NCI-H1092 treated with DMSO at 0.1 percent for 48 hours (cell line): Measurements from ENCODE around the gene HNRNPM.
A peak's percentile ranks its signal among the peaks of the same experiment; 100 is the strongest.
"Not testable (repeated sequence)": the region's sequence is repeated elsewhere in the genome, so short reads cannot be mapped to it uniquely, and the experiment has no call there.

ENCODE experiments used
- DNase-seq: peaks from one replicate; lab custom pipeline; 2025; lab: John Stamatoyannopoulos, UW

The HNRNPM gene, protein sequence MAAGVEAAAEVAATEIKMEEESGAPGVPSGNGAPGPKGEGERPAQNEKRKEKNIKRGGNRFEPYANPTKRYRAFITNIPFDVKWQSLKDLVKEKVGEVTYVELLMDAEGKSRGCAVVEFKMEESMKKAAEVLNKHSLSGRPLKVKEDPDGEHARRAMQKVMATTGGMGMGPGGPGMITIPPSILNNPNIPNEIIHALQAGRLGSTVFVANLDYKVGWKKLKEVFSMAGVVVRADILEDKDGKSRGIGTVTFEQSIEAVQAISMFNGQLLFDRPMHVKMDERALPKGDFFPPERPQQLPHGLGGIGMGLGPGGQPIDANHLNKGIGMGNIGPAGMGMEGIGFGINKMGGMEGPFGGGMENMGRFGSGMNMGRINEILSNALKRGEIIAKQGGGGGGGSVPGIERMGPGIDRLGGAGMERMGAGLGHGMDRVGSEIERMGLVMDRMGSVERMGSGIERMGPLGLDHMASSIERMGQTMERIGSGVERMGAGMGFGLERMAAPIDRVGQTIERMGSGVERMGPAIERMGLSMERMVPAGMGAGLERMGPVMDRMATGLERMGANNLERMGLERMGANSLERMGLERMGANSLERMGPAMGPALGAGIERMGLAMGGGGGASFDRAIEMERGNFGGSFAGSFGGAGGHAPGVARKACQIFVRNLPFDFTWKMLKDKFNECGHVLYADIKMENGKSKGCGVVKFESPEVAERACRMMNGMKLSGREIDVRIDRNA

DNA sequence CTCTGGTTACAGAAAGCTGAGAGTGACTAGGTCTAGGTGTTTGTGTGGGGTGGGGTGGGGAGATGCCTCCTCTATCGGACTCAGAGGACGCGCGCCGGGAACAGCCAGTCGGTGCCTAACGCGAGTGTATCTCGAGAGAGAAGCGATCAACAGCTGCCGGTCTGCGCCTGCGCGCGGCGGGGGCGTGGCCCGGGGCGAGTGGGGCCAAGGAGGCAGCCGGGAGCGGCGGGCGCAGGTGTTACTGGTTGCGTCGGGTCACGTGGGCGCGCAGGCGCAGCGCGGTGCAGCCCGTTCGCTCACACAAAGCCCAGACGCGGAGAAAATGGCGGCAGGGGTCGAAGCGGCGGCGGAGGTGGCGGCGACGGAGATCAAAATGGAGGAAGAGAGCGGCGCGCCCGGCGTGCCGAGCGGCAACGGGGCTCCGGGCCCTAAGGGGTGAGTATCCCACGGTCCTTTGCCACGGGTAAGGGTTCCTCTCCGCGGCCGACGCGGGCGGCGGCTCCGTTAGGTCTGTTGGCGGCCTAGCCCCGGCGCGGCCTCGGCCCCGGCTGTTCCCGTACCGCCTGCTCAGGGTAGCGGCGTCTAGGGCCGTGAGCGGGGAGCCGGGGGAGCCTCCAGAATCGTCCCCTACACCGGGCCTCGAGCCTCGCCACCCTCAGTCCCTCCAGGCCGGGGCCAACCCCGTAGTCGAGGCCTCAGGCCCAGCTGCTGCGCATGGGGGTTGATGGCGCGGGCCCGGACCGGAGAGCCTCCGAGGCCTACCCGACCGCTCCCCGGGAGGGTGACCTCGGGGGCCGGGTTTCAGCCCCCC, at the start of gene HNRNPM:
Gene HNRNPM, plus strand, starts transcription at position 299 of the 811 bp plus-strand sequence. Its CDS starts 24 bp downstream, at position 323.
- DNase-seq, result peak; percentile 98

DNA sequence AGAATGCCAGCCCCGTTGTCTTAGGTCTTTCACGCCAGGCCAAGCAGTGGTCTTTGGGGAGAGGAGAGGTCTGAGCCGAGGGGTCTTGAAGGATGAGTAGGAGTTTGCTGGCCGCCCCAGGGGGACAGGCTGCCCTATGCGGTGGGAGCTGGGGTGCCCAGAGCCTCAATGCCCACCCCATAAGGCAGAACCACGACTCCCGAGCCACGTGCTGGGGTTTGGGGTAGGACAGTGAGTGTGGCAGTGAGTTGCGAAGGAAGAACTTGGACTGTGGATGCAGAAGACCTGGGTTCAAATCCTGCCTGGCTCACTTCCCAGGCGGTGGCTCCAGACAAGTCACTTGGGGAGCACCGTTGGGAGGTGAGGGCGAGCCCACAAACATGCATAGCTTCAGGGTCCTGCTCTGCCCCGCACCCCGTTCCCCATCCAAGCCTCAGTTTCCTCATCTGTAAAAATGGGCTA, 49.1 kb upstream of the HNRNPM start:
- no peak for DNase-seq

DNA sequence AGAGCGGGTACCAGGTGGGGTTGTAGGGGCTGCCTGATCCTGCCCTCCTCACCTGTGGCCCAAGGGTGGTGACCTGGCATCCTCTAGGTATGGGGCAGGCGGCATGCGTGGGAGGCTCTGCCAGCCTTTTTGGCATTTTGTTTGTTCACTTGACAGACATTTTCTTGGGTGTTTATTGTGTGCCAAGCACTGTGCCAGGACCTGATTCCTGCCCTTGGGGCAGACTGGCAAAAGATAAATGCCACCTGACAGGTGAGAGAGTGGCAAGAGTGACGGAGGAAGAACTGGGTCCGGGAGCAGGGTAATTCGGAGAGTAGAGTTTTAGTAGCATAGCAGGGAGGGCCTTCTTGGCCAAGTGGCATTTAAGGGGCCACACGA, 48.6 kb upstream of the HNRNPM start:
- no peak for DNase-seq

DNA sequence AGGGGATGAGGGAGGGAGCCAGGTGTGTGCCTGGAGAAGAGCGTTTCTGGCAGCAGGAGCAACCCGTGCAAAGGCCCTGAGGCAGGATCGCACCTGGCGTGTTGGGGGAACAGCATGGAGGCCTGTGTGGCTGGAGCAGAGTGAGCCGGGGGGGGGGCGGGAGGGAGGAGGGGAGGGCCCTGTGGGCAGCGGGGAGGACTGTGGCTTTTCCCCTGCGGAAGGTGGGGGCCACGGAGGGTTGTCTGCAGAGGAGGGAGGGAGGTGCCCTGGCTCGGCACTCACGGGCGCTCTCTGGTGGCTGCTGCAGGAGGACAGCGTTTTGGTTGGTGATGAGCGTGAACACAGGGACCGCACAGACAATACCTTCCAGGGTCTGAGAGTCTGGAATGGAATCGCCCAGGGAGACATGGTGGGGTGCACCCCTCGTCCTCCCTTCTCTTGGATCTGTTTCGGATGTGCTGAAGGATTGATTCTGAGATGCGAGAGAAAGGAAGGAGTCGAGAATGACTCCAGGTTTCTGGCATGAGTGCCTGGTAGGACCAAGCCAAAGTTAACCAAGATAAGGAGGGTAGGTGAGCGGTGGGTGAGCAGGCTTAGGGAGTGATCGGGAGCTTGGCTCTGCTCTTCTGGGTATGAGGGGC, 48.1 kb upstream of the HNRNPM start:
- DNase-seq, result no peak

DNA sequence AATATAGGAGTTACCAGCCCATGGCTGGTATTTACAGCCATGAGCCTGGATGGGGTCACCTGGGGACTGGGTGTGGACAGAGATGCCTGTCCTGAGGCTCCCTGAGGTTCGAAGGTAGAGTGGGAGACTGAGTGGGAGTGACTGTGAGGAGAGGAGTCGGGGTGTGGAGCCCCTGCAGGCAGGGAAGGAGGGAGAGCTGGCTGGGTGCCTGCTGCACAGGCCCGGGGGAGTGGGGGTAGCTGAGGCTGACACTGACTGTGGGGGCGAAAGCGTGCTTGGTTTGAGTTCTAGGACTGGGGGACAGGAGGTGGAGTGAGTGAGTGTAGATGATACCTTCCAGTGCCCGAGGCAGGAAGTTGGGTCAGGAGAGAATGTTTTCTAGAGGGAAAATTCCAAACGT, 47.5 kb upstream of the HNRNPM start:
- DNase-seq, result no peak

DNA sequence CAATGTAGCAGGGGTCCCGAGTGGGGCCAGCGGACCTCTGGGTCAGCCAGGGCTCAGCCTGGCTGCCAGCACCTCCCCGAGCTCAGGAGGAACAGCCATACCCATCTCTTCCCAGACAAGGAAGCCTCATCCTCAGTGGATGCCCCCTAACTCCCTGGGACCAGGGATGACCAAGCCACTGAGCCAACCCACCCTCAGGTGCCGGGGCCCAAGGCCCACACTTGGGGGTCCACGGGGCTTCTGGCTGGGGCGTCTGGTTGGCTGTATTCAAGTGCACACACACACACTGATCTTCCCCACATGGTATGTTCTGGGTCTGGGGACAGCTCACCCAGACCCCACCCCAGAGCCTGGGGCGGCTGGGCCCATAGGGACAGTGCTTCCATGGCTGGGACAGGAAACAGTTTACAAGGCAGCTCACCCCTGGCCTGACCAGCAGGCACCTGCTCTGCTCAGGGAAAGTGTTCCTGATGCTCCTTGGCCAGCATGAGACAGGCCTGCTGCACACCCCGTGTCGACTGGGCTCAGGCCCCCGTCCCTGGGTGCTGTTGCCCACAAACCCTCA, 46.9 kb upstream of the HNRNPM start:
- no peak for DNase-seq

DNA sequence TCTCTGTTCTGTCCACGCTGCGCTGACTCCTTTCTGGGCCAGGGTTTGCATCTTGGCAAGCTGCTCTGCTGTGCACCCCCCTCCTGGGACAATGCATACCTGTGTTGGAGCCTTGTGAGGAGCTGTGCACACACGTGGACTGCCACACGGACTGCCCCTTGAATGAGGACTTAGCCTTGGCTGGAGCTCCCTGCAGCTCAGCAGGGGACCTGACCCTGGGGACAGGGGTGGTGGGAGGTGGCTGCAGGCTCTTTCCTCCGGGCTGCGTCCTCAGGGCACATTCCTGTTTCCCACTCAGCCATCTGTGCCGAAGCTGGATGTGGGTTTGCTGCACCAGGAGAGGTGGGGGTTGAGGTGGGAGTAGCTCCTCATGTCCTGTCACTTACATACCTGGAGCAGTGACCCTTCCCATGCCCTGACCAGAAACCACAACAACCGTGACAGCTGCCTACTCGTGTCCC, 46.4 kb upstream of the HNRNPM start:
- DNase-seq, result no peak

DNA sequence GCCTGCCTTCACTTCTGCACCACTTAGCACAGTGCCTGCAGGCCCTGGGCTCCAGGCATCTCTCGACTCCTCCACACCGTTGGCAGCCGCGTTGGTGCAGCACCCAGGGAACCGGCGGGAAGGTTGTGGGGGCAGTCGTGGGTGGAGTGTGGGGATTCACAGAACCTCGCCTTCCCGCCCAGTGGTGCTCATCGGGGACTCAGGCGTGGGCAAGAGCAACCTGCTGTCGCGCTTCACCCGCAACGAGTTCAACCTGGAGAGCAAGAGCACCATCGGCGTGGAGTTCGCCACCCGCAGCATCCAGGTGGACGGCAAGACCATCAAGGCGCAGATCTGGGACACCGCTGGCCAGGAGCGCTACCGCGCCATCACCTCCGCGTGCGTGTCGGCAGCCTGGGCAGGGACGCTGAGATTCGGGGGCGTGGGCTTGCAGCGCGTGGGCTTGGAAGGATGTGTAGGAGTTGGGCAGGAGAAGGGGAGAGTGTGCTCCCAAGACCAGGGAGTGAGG, 45.0 kb upstream of the HNRNPM start:
- DNase-seq, result no peak

DNA sequence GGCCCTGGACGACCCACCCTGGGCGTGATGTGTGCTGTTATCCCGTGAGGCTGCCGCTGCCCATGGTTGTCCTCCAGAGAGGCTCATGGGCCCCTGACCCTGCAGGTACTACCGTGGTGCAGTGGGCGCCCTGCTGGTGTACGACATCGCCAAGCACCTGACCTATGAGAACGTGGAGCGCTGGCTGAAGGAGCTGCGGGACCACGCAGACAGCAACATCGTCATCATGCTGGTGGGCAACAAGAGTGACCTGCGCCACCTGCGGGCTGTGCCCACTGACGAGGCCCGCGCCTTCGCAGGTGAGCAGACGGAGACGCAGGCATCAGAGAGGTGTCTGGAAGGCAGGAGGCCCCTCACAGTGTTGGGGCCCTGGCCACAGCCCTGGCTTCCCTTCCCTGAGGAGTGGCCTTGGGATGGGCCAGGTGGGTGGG, 42.8 kb upstream of the HNRNPM start:
- no peak for DNase-seq

DNA sequence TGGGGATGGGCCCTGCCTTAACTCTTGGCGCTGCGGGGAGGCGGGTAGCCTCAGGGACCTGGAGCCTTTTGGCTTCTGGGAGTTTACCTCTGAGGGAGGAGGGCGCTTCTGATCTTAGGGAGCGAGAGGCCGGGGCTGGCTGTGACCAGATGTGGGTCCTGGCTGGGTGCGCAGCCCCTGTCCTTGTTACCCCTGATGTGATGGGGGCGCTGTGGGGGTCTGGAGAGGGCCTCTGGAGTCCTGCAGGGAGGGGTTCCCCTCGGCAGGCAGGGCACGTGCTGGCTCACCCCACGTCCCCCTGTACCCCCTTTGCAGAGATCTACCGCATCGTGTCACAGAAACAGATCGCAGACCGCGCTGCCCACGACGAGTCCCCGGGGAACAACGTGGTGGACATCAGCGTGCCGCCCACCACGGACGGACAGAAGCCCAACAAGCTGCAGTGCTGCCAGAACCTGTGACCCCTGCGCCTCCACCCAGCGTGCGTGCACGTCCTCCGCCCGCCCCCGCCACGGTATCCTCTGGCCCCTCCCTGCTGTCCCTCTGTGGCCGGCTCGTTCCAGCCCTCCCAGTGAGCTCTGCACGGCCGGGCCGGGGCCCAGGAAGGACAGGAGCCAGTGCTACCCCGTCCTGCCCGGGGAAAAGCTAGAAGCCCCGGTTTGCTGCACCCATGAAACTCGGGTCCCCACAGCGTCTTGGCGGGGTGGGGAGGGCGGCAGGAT, 41.5 kb upstream of the HNRNPM start:
- no peak for DNase-seq

DNA sequence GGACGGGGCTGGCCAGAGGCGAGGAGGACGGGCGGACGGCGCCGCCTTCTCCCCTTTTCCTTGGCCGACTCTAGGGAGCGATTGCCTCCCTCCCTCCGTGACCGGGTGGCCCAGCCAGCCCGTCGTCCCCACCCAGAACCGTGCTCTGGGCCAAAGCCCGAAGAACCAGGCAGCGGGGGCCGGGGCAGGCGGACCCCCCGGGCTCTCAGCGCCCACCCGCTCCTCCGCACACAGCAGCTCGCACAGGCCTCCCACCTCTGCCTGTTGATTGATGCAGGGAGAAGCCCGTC, 41.0 kb upstream of the HNRNPM start:
- no peak for DNase-seq

DNA sequence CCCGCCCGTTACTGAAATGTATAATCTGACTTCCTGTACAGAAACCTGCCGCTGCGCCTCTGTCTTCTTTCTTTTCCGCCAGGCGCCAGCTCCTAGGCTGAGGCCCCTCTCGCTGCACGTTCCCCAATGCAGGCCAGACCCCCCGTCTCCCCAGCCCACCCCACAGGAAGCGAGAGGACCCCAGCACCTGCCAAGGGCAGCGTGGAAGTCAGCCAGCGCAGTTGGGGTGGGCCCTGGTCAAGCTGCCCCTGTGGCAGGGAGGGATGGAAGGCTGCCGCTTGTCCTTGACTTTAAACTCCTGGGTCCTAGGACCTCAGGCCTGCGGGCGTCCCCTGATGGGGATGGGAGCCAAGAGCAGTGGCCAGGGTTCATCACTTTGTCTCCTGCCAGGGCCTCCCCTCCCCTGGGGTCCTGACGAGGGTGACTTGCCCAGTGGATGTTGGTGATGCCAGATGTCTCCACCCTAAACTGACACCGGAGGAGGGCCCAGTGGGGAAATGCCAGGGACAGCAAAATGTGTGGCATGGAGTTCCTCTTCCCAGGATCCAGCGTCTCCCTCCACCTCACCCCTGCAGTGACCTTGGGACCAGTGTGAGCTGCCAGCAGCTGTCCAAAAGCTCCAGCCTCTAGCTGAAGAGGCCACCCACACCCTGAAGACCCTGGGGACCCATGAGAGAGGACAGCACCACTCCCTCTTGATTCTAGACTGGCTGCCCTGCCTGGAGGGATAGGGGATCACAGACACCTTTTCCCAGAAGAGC, 40.2 kb upstream of the HNRNPM start:
- no peak for DNase-seq

DNA sequence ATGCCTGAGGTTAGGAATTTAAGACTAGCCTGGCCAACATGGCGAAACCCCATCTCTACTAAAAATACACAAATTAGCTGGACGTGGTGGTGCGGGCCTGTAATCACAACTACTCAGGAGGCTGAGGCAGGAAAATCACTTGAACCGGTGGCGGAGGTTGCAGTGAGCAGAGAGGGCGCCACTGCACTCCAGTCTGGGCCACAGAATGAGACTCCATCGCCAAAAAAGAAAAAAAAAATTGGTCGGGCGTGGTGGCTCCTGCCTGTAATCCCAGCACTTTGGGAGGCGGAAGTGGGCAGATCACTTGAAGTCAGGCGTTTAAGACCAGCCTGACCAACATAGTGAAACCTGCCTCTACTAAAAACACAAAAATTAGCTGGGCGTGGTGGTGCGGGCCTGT, 34.1 kb upstream of the HNRNPM start:
- DNase-seq, result not testable (repeated sequence)

DNA sequence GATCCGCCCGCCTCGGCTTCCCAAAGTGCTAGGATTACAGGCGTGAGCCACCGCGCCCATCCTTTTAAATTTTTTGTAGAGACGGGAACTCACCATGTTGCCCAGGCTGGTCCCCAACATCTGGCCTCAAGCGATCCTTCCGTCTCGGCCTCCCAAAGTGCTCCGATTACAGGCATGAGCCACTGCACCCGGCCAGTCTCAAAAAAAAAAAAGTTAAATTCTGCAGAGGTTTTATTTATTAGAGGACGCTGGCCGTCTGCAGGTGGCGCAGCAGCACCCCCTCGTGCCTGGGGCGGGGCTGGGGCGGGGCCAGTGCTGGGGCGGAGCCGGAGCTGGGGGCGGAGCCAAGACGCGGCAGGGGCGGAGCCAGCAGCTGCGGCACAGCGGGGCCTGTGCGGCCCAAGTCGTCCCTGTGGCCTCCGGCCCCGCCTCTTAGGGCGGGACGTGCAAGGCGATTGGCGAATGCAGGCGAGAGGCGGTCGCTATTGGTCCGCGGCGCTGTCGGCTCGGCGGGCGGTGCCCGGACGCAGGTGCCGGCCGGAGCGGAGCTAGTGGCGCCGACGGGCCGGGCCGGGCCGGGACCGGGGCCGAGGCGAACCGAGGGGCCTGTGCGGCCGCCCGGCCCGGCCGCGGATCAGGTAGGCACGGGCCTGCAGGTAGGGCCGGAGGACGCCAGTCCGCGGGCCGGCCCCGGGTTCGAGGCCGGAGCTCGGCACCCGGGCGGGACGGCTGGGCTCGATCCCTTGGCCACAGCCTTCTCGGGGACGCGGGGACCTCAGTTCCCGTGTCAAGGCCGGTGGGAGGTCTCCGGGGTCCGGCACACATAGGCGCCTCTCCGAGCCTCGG, 31.8 kb upstream of the HNRNPM start, which contains the start of gene MARCHF2:
Gene MARCHF2, plus strand, starts transcription at position 523 of the 846 bp plus-strand sequence. CDS start 8,536 bp downstream, outside the sequence.
- DNase-seq, result peak; percentile 89

DNA sequence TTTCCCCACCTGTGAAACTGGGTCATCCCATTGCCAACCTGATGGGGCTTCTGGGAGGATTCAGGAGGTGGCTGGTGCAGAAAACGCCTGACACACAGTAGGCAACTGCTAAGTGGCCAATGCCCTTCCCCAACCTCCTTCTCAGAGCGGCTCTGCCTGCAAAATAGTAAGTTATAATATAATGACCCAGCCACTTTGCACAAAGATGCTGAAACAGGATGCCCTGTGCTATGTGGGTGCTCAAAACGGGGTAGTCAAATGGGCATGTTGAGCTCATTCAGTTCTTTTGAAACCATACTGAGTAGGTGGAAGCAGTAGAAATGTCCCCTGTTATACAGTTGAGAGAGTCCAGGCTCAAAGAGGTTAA, 31.2 kb upstream of the HNRNPM start:
- DNase-seq, result no peak

DNA sequence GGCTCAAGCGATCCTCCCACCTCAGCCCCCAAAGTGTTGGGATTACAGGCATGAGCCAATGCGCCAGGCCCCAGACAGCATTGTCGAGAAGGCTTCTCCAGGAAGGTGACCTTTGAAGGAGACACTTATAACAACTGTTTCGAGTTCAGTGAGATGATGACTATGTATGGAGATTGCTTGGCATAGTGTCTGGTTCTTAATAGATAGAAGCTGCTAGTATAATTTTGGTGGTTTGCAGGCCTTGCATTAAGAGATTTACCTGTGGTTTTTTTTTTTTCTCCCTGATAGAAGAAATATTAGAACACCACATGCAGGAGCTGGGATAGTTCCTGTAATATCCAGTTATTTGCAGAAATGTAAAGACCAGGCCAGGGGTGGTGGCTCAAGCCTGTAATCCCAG, 28.0 kb upstream of the HNRNPM start:
- no peak for DNase-seq

DNA sequence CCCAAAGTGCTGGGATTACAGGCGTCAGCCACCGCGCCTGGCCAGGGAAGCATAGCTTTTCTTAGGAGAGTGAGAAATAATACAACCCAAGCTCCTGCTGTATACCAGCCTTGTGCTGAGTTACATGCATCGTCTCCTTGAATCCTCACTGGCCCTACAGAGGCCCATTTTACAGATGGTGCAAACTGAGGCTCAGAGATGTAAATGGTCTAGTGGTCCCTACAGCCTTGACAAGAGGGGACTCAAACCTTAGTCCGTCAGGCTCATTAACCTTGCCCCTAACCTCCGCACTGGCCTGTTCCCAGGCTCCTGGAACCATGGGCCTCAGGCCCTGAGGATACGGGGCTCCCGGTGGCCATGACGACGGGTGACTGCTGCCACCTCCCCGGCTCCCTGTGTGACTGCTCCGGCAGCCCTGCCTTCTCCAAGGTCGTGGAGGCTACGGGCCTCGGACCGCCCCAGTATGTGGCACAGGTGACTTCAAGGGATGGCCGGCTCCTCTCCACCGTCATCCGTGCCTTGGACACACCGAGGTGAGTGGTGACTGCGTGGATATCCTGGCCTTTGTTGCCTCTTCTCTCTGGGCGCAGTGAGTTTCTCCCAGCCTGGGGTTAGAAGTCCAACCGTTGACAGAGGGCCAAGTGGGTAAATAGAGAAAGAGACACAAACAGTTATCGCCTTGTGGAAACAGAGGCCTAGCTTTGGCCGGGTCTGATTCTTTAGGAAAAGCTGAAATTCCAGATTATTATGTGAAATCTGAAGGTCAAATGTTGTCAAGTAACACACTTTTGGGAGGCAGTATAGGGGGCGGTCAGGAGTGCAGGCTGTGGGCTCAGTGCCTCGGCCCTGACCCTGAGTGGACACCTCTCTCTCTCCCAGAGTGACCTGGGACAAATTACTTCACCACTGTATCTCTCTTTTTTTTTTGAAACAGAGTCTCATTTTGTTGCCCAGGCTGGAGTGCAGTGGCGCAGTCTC, 23.0 kb upstream of the HNRNPM start:
- no peak for DNase-seq

DNA sequence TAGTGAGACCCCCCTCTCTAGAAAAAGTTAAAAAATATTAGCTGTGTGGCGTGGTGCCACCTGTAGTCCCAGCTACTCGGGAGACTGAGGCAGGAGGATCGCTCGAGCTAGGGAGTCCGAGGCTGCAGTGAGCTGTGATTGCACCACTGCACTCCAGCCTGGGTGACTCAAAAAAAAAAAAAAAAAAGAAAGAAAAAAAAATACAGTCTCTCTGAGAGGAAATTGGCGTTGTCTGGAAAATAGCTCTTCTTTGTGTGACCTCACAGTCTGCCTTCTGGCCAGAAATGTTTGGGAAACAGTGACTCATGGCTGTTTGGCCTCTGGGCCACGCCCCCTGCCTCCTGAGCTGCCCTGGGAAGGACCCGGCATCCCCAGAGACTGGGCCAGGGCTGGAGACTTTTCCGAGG, 21.0 kb upstream of the HNRNPM start:
- DNase-seq, result no peak
